GM10248 (cell line): ENCODE data around the gene DOCK10.

Experiments used
- CTCF ChIA-PET: fragments of 300-600 bp; sonication (Branson Sonifier 250); formaldehyde crosslinking; extraction: SDS; loops from one replicate; lab custom pipeline; 2021; ENCODE audit warnings: antibody characterized with exemption; lab: Yijun Ruan, JAX
- POLR2A ChIA-PET: fragments of 350-650 bp; sonication (Branson Sonifier 250); formaldehyde crosslinking; extraction: SDS; loops from one replicate; lab custom pipeline; 2020; ENCODE audit warnings: antibody characterized with exemption; lab: Yijun Ruan, JAX
- DNase-seq: peaks from one replicate; pipeline ENCODE4 v3.0.0; 2012; ENCODE audit errors: extremely low spot score
- CTCF ChIP-seq: IDR thresholded peaks from 2 replicates; pipeline ENCODE4 v1.5.1; 2012; ENCODE audit warnings: mild to moderate bottlenecking, low read depth; ENCODE audit errors: extremely low read depth, missing control alignments, control extremely low read depth

The DOCK10 gene

GRCh38 chr2:224813578-224813977, 228.7 kb downstream of the DOCK10 start:
- TF ChIP-seq CTCF, result no peak
- no peak for DNase-seq
- ChIA-PET POLR2A (no interaction called here), CTCF (interaction anchor here (1.1 kb wide), 1 partner anchor 9 kb away, joined by 3 read pairs; no protein-coding TSS in a partner anchor)

GRCh38 chr2:224807153-224807964, 234.9 kb downstream of the DOCK10 start:
- no peak for TF ChIP-seq CTCF
- DNase-seq, result no peak
- CTCF ChIA-PET, result interaction anchor here (2.1 kb wide), 1 partner anchor 195 kb away, joined by 5 read pairs; no protein-coding TSS in a partner anchor
- POLR2A ChIA-PET, result no interaction called here

- DNase-seq, result no peak
- POLR2A ChIA-PET, result interaction anchor here (0.7 kb wide), 1 partner anchor 191 kb away, joined by 5 read pairs; no protein-coding TSS in a partner anchor
- CTCF ChIA-PET, result interaction anchor here (0.6 to 1.0 kb wide), 2 partner anchors 16 to 29 kb away, joined by 3 to 4 read pairs; no protein-coding TSS in a partner anchor
- TF ChIP-seq CTCF, result no peak
These were observed 238.3 kb downstream of the DOCK10 start for GRCh38 chr2:224803930-224804329.

- ChIA-PET CTCF (no interaction called here), POLR2A (no interaction called here)
- DNase-seq, result no peak
- no peak for TF ChIP-seq CTCF
These were observed 239.9 kb downstream of the DOCK10 start for GRCh38 chr2:224802407-224802806.

- TF ChIP-seq CTCF, result no peak
- POLR2A ChIA-PET, result no interaction called here
- DNase-seq, result no peak
- CTCF ChIA-PET, result no interaction called here
These were observed 240.9 kb downstream of the DOCK10 start for GRCh38 chr2:224801360-224801759.

GRCh38 chr2:224799691-224800090, 242.6 kb downstream of the DOCK10 start:
- no peak for DNase-seq
- CTCF ChIA-PET, result no interaction called here
- POLR2A ChIA-PET, result no interaction called here
- no peak for TF ChIP-seq CTCF
